Panc1 (cell line): ENCODE measurements around the gene FOXD1. TPM values are rescaled to one million over a fixed set of nuclear protein-coding genes. Genes with fewer than 3 reads are reported as not detected.
A peak's percentile ranks its signal among the peaks of the same experiment; 100 is the strongest.

Experiments
- ATAC-seq: fragments of 200-7000 bp; cut with Tn5 transposase; 2 replicates; pipeline ENCODE4 v1.9.1; 2020; ENCODE audit warnings: mild to moderate bottlenecking, moderate library complexity
- BruUV-seq: library from RNA; stranded (reverse); fragments of 400-500 nt; replicated peaks from 2 replicates; lab custom pipeline; 2021; lab: Mats Ljungman, UMichigan
- CTCF ChIA-PET: fragments of 300-600 bp; sonication (Branson Sonifier 250); formaldehyde crosslinking; loops from one replicate; lab custom pipeline; 2022; ENCODE audit warnings: antibody characterized with exemption; lab: Charles Lee
- POLR2A ChIA-PET: fragments of 300-600 bp; sonication (Branson Sonifier 250); formaldehyde crosslinking; loops from one replicate; lab custom pipeline; 2022; ENCODE audit warnings: antibody characterized with exemption; lab: Charles Lee
- DNase-seq: peaks from one replicate; pipeline ENCODE4 v3.0.0-alpha.2; 2010; ENCODE audit warnings: low read depth, low spot score
- H3K27ac ChIP-seq: 2 replicates; pipeline ENCODE4 v1.5.1; 2011; ENCODE audit warnings: mild to moderate bottlenecking, low read length, inconsistent platforms
- H3K27me3 ChIP-seq: fragments of 200-500 bp; sonication (Bioruptor generic); 2 replicates; pipeline ENCODE4 v1.6.0; 2014; ENCODE audit warnings: low read length, inconsistent platforms; ENCODE audit not compliant: control insufficient read depth, insufficient read depth
- H3K36me3 ChIP-seq: fragments of 200-500 bp; sonication (Bioruptor generic); 2 replicates; pipeline ENCODE4 v1.5.1; 2014; ENCODE audit warnings: inconsistent platforms, mild to moderate bottlenecking, low read length, moderate library complexity; ENCODE audit not compliant: control insufficient read depth, insufficient read depth
- H3K4me1 ChIP-seq: 2 replicates; pipeline ENCODE4 v1.5.1; 2011; ENCODE audit warnings: inconsistent platforms, mild to moderate bottlenecking, low read length, moderate library complexity; ENCODE audit not compliant: control insufficient read depth, insufficient read depth
- H3K4me3 ChIP-seq, 2 experiments: 2 replicates each; pipeline ENCODE4 v1.5.1; 2011 to 2012; ENCODE audit warnings: low read depth in 2 of 2, low read length in 2 of 2, mild to moderate bottlenecking in 2 of 2, inconsistent platforms in 1 of 2, moderate library complexity in 1 of 2
- H3K9me3 ChIP-seq: fragments of 200-500 bp; sonication (Bioruptor generic); 2 replicates; pipeline ENCODE4 v1.5.1; 2014; ENCODE audit warnings: low read depth, mild to moderate bottlenecking, inconsistent platforms, low read length, moderate library complexity; ENCODE audit not compliant: control insufficient read depth, insufficient read depth
- POLR2AphosphoS5 ChIP-seq: IDR thresholded peaks from 2 replicates; pipeline ENCODE4 v1.6.1; 2012; ENCODE audit warnings: mild to moderate bottlenecking, low read depth, low read length, moderate library complexity
- SIN3A ChIP-seq: IDR thresholded peaks from 2 replicates; pipeline ENCODE4 v1.6.1; 2012; ENCODE audit warnings: low read depth, mild to moderate bottlenecking, low read length, moderate library complexity, borderline replicate concordance; ENCODE audit not compliant: insufficient read depth
- TCF7L2 ChIP-seq: IDR thresholded peaks from 2 replicates; pipeline ENCODE4 v1.6.1; 2011; ENCODE audit warnings: mild to moderate bottlenecking, low read depth, low read length, inconsistent platforms
- in situ Hi-C: cut with HindIII; loops from 2 replicates; pipeline ENCODE4 v1.10.0; 2016; ENCODE audit warnings: low sequenced_read_pairs, low pct_unique_long_range_greater_than_20kb
- intact Hi-C: fragments of 100-400 bp; cut with micrococcal nuclease; formaldehyde crosslinking; loops from one replicate; pipeline ENCODE4 v1.10.0; 2022; ENCODE audit not compliant: unreplicated experiment
- total RNA-seq: library from RNA; stranded (reverse); gene quantifications from one replicate; pipeline ENCODE4 v1.2.1, GENCODE V29; 2021; ENCODE audit not compliant: unreplicated experiment
- TF ChIP-seq, protein P1 (sequence below), 2 experiments: IDR thresholded peaks; 2 replicates each; pipeline ENCODE4 v1.6.1; 2011 to 2012; ENCODE audit warnings: low read depth in 2 of 2, control low read depth in 1 of 2, low read length in 1 of 2, mild to moderate bottlenecking in 1 of 2, moderate library complexity in 1 of 2; ENCODE audit not compliant: insufficient read depth in 1 of 2
- TF ChIP-seq, protein P2 (sequence below): fragments of 450-650 bp; IDR thresholded peaks from 2 replicates; pipeline ENCODE4 v1.5.1; 2017; ENCODE audit warnings: mild to moderate bottlenecking

FOXD1 gene
- total RNA-seq, 1 experiment from 2014 or later = 63.3 TPM

GRCh38 chr5:73446631-73447529 lies 1.7 kb downstream of the FOXD1 start:
- BruUV-seq = TSS peak; percentile 91
- Histone ChIP-seq H3K9me3 (no peaks in the 10 kb centered on the region), H3K27ac (peak overlapping the region; percentile 83), H3K36me3 (peaks cover 8% of the 10 kb centered on the region; the same call in 1 of the 2 replicates), H3K4me3 (peak overlapping the region; percentile 61 to 87), H3K27me3 (no peaks in the 10 kb centered on the region), H3K4me1 (peaks cover 46% of the 10 kb centered on the region)
- POLR2A ChIA-PET = interaction anchor here (0.6 to 0.7 kb wide), 3 partner anchors 9 to 232 kb away, joined by 3 to 5 read pairs (median 4); no protein-coding TSS in a partner anchor
- intact Hi-C loops = no loop called here
- CTCF ChIA-PET = no interaction called here
- ATAC-seq (peak; percentile 7), DNase-seq (no peak)
- in situ Hi-C loops = no loop called here
- TF ChIP-seq, protein P1, sequence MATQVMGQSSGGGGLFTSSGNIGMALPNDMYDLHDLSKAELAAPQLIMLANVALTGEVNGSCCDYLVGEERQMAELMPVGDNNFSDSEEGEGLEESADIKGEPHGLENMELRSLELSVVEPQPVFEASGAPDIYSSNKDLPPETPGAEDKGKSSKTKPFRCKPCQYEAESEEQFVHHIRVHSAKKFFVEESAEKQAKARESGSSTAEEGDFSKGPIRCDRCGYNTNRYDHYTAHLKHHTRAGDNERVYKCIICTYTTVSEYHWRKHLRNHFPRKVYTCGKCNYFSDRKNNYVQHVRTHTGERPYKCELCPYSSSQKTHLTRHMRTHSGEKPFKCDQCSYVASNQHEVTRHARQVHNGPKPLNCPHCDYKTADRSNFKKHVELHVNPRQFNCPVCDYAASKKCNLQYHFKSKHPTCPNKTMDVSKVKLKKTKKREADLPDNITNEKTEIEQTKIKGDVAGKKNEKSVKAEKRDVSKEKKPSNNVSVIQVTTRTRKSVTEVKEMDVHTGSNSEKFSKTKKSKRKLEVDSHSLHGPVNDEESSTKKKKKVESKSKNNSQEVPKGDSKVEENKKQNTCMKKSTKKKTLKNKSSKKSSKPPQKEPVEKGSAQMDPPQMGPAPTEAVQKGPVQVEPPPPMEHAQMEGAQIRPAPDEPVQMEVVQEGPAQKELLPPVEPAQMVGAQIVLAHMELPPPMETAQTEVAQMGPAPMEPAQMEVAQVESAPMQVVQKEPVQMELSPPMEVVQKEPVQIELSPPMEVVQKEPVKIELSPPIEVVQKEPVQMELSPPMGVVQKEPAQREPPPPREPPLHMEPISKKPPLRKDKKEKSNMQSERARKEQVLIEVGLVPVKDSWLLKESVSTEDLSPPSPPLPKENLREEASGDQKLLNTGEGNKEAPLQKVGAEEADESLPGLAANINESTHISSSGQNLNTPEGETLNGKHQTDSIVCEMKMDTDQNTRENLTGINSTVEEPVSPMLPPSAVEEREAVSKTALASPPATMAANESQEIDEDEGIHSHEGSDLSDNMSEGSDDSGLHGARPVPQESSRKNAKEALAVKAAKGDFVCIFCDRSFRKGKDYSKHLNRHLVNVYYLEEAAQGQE (IDR thresholded peaks at IDR 0.05; ENCODE audit: insufficient read depth in 1 of 2, low read depth in 2 of 2, low read length in 1 of 2) = no peak
- TF ChIP-seq, protein P2, sequence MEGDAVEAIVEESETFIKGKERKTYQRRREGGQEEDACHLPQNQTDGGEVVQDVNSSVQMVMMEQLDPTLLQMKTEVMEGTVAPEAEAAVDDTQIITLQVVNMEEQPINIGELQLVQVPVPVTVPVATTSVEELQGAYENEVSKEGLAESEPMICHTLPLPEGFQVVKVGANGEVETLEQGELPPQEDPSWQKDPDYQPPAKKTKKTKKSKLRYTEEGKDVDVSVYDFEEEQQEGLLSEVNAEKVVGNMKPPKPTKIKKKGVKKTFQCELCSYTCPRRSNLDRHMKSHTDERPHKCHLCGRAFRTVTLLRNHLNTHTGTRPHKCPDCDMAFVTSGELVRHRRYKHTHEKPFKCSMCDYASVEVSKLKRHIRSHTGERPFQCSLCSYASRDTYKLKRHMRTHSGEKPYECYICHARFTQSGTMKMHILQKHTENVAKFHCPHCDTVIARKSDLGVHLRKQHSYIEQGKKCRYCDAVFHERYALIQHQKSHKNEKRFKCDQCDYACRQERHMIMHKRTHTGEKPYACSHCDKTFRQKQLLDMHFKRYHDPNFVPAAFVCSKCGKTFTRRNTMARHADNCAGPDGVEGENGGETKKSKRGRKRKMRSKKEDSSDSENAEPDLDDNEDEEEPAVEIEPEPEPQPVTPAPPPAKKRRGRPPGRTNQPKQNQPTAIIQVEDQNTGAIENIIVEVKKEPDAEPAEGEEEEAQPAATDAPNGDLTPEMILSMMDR = no peak
- TF ChIP-seq TCF7L2 = no peak
- no peak for TF ChIP-seq SIN3A
- TF ChIP-seq POLR2AphosphoS5 = no peak

DNA sequence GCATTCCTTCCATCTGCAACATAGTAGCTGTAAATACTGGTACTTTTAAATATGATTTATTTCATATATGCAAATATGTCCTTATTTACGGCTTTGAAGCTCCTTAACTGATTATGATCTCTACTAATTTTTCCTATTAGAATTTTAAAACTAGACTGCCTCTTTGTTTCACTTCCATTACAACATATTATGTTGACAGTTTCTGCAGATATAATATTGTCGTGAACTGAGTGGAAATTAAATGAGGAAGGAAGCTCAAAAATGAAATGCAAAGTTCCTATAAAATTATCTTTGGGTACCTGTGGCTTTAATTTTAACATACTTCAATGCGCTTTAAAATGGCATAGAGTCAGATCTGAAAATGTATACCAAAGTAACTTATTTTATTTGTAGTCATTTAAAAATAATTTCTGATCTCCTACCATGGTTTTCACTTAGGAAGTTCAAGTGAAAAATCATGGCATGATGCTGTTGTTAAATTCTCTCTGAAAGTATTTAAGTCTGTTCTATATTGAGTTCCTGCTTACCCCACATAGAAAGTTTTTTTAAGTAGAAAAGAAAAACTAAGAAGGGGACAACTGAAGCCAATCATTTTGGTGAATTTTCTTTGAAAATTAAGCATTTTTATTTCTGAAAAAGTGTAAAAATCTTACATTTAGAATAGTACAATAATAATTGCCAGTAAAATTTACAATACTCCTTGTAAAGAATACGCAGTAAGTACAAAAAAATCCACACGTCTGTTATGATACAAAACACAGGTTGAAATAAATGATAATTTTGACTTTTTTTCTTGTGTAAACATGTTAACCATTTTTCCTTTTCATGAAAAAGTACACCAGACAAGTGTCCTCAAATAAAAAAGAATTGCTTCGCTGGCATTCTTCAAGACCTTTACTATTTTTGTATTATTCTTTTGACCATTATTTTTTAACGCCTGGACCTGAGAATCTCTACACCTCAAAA lies 2.6 kb downstream of the FOXD1 start:
- H3K36me3 ChIP-seq = peaks cover 8% of the 10 kb centered on the region; the same call in 1 of the 2 replicates
- in situ Hi-C loops = no loop called here
- no peak for TF ChIP-seq SIN3A
- no peak for ATAC-seq
- H3K4me3 ChIP-seq = peak overlapping the region; percentile 61 to 87
- BruUV-seq = no TSS peak
- intact Hi-C loops = no loop called here
- H3K4me1 ChIP-seq = peaks cover 49% of the 10 kb centered on the region
- peak overlapping the region; percentile 83 for H3K27ac ChIP-seq
- POLR2A ChIA-PET = interaction anchor here (0.6 kb wide), 2 partner anchors 14 to 127 kb away, joined by 3 to 5 read pairs; no protein-coding TSS in a partner anchor
- no peaks in the 10 kb centered on the region for H3K27me3 ChIP-seq
- CTCF ChIA-PET = no interaction called here
- DNase-seq = no peak
- no peaks in the 10 kb centered on the region for H3K9me3 ChIP-seq
